HepG2 (cell line): Measurements from ENCODE around the gene PTCD1. TPM values are rescaled to one million over a fixed set of nuclear protein-coding genes. Genes with fewer than 3 reads are reported as not detected.

Source experiments
- ARID4A ChIP-seq: sonication (generic); formaldehyde crosslinking; IDR thresholded peaks from 2 replicates; pipeline ENCODE4 v1.5.0; 2020; ENCODE audit warnings: mild to moderate bottlenecking, missing genetic modification reagents, borderline replicate concordance
- ATM ChIP-seq: fragments of 450-650 bp; IDR thresholded peaks from 2 replicates; pipeline ENCODE4 v1.7.1; 2017; ENCODE audit warnings: mild to moderate bottlenecking, borderline replicate concordance
- DMAP1 ChIP-seq: IDR thresholded peaks from 2 replicates; pipeline ENCODE4 v1.6.1; 2016
- HMG20B ChIP-seq: conservative IDR thresholded peaks from 2 replicates; pipeline ENCODE4 v1.6.1; 2016; ENCODE audit warnings: missing genetic modification reagents, missing compliant biosample characterization
- HNRNPLL ChIP-seq: fragments of 200-400 bp; formaldehyde crosslinking; IDR thresholded peaks from 2 replicates; pipeline ENCODE4 v1.6.1; 2017; ENCODE audit warnings: mild to moderate bottlenecking, low read depth, low read length; ENCODE audit not compliant: poor library complexity, severe bottlenecking
- HOXA9 ChIP-seq: sonication (generic); formaldehyde crosslinking; IDR thresholded peaks from 2 replicates; pipeline ENCODE4 v1.8.1; 2022; ENCODE audit warnings: missing genetic modification reagents, mild to moderate bottlenecking, moderate library complexity, borderline replicate concordance
- MEIS2 ChIP-seq: sonication (generic); formaldehyde crosslinking; IDR thresholded peaks from 2 replicates; pipeline ENCODE4 v1.9.0; 2021; ENCODE audit warnings: mild to moderate bottlenecking, missing genetic modification reagents
- MTF2 ChIP-seq: sonication (generic); formaldehyde crosslinking; IDR thresholded peaks from 2 replicates; pipeline ENCODE4 v1.5.0; 2020; ENCODE audit warnings: missing genetic modification reagents, borderline replicate concordance
- NCOA2 ChIP-seq: sonication (generic); formaldehyde crosslinking; IDR thresholded peaks from 2 replicates; pipeline ENCODE4 v1.8.0; 2022; ENCODE audit warnings: inconsistent platforms
- NR2F2 ChIP-seq: IDR thresholded peaks from 2 replicates; pipeline ENCODE4 v1.6.1; 2012; ENCODE audit warnings: low read depth, inconsistent platforms, borderline replicate concordance
- POGZ ChIP-seq: sonication (generic); formaldehyde crosslinking; IDR thresholded peaks from 2 replicates; pipeline ENCODE4 v1.4.0; 2020; ENCODE audit warnings: mild to moderate bottlenecking, missing genetic modification reagents
- RFXAP ChIP-seq: sonication (generic); formaldehyde crosslinking; IDR thresholded peaks from 2 replicates; pipeline ENCODE4 v1.4.0; 2020; ENCODE audit warnings: missing genetic modification reagents, borderline replicate concordance
- SAP130 ChIP-seq: IDR thresholded peaks from 2 replicates; pipeline ENCODE4 v1.6.1; 2016; ENCODE audit warnings: low read depth
- TFE3 ChIP-seq: IDR thresholded peaks from 2 replicates; pipeline ENCODE4 v1.6.1; 2016
- XBP1 ChIP-seq: sonication (generic); formaldehyde crosslinking; IDR thresholded peaks from 2 replicates; pipeline ENCODE4 v1.5.0; 2020; ENCODE audit warnings: missing genetic modification reagents
- ZNF205 ChIP-seq: IDR thresholded peaks from 2 replicates; pipeline ENCODE4 v1.6.1; 2018; ENCODE audit warnings: missing biosample characterization, missing genetic modification reagents
- ZNF3 ChIP-seq: IDR thresholded peaks from 2 replicates; pipeline ENCODE4 v1.7.0; 2017; ENCODE audit warnings: inconsistent platforms
- ZNF468 ChIP-seq: sonication (generic); formaldehyde crosslinking; IDR thresholded peaks from 2 replicates; pipeline ENCODE4 v1.8.0; 2022; ENCODE audit warnings: mild to moderate bottlenecking, moderate library complexity, missing genetic modification reagents
- ZNF670 ChIP-seq: sonication (generic); formaldehyde crosslinking; IDR thresholded peaks from 2 replicates; pipeline ENCODE4 v1.8.0; 2022; ENCODE audit warnings: mild to moderate bottlenecking, missing genetic modification reagents, borderline replicate concordance
- ZNF768 ChIP-seq: sonication (generic); formaldehyde crosslinking; IDR thresholded peaks from 2 replicates; pipeline ENCODE4 v1.4.0; 2020; ENCODE audit warnings: missing genetic modification reagents
- ZNF777 ChIP-seq: sonication (generic); formaldehyde crosslinking; IDR thresholded peaks from 2 replicates; pipeline ENCODE4 v1.4.0; 2020; ENCODE audit warnings: missing genetic modification reagents
- ZZZ3 ChIP-seq: sonication (generic); formaldehyde crosslinking; IDR thresholded peaks from 2 replicates; pipeline ENCODE4 v1.4.0; 2020; ENCODE audit warnings: missing genetic modification reagents, mild to moderate bottlenecking, borderline replicate concordance
- polyA plus RNA-seq, 8 experiments: library from polyadenylated mRNA; depleted of rRNA in 3 of 8; stranded (reverse) in 7 of 8; unstranded in 1 of 8; fragments of >200 nt; fragmentation: Illumina TruSeq in 4 of 8; extraction: Trizol in 4 of 8; gene quantifications; 2 replicates each; pipeline versions ENCODE4 v1.2.1 to v1.2.3, GENCODE V29; 2011 to 2016; ENCODE audit warnings: low read depth in 4 of 8, missing spikeins in 1 of 8, mixed read lengths in 1 of 8; ENCODE audit not compliant: insufficient read depth in 1 of 8
- total RNA-seq, 5 experiments: library from RNA; depleted of rRNA; stranded (reverse); fragments of >200 nt; fragmentation: Illumina TruSeq; extraction: Trizol; gene quantifications; 2 replicates each; pipeline ENCODE4 v1.2.3, GENCODE V29; 2016; ENCODE audit warnings: low read depth in 1 of 5
- TF ChIP-seq, protein P1 (sequence below): sonication (generic); formaldehyde crosslinking; conservative IDR thresholded peaks from 2 replicates; pipeline ENCODE4 v1.8.0; 2022; ENCODE audit warnings: mild to moderate bottlenecking, moderate library complexity, missing genetic modification reagents

PTCD1 gene
- total and polyA plus RNA-seq, 2 of the 13 experiments (the other 11 are each of a cell fraction or from before 2014, with no cell fraction given) = 3.0 to 8.4 TPM

GRCh38 chr7:99374111-99375064, 64.2 kb downstream of the PTCD1 start, which contains the start of gene ARPC1B (continued):
- TF ChIP-seq TFE3 (CRISPR knock-in tag) (peak; percentile 18; the same call in 1 of the 2 replicates), ARID4A (CRISPR knock-in tag) (peak; percentile 65; the same call in 1 of the 2 replicates), ZNF468 (CRISPR knock-in tag) (0 out of 2 replicates have a peak, but pooled peaks have one; percentile 74), ZNF205 (0 out of 2 replicates have a peak, but pooled peaks have one; percentile 21), RFXAP (peak; percentile 34; the same call in 1 of the 2 replicates), NR2F2 (no peak), NCOA2 (CRISPR knock-in tag) (no peak), DMAP1 (CRISPR knock-in tag) (peak; percentile 48), ZNF768 (CRISPR knock-in tag) (peak; percentile 22; the same call in 1 of the 2 replicates), ZNF3 (CRISPR knock-in tag) (no peak), HOXA9 (CRISPR knock-in tag) (0 out of 2 replicates have a peak, but pooled peaks have one; percentile 27), MTF2 (CRISPR knock-in tag) (peak; percentile 82; the same call in 1 of the 2 replicates), HNRNPLL (peak; percentile 88), ATM (no peak), MEIS2 (CRISPR knock-in tag) (peak; percentile 31; the same call in 1 of the 2 replicates), ZNF777 (CRISPR knock-in tag) (peak; percentile 93), ZZZ3 (no peak), HMG20B (CRISPR knock-in tag) (no peak), POGZ (CRISPR knock-in tag) (peak; percentile 35; the same call in 1 of the 2 replicates), XBP1 (no peak), SAP130 (CRISPR knock-in tag) (peak; percentile 62), ZNF670 (no peak)
- TF ChIP-seq, protein P1, sequence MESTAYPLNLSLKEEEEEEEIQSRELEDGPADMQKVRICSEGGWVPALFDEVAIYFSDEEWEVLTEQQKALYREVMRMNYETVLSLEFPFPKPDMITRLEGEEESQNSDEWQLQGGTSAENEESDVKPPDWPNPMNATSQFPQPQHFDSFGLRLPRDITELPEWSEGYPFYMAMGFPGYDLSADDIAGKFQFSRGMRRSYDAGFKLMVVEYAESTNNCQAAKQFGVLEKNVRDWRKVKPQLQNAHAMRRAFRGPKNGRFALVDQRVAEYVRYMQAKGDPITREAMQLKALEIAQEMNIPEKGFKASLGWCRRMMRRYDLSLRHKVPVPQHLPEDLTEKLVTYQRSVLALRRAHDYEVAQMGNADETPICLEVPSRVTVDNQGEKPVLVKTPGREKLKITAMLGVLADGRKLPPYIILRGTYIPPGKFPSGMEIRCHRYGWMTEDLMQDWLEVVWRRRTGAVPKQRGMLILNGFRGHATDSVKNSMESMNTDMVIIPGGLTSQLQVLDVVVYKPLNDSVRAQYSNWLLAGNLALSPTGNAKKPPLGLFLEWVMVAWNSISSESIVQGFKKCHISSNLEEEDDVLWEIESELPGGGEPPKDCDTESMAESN = peak; percentile 66; the same call in 1 of the 2 replicates
